OCI-LY3 (cell line): ENCODE data around the gene LTBP2.

Experiments
- H2AFZ ChIP-seq: fragments of 200-600, 300-600 bp; shearing (Covaris generic); 2 replicates; pipeline ENCODE4 v1.6.0; 2014; ENCODE audit warnings: antibody characterized with exemption, low read depth, low read length
- H3K27ac ChIP-seq: fragments of 200-600, 300-600 bp; sonication (generic); 2 replicates; pipeline ENCODE4 v1.5.1; 2014; ENCODE audit warnings: mild to moderate bottlenecking, low read length, moderate library complexity, mixed read lengths
- H3K27me3 ChIP-seq: fragments of 200-600, 300-600 bp; sonication (generic); 2 replicates; pipeline ENCODE4 v1.6.1; 2014; ENCODE audit warnings: low read depth, low read length, mixed read lengths
- H3K36me3 ChIP-seq: fragments of 200-600, 300-600 bp; sonication (generic); replicated peaks from 2 replicates; pipeline ENCODE3; 2014; ENCODE audit warnings: low read depth, low read length, mixed read lengths
- H3K4me1 ChIP-seq: fragments of 300-600, 200-600 bp; sonication (generic); 2 replicates; pipeline ENCODE4 v1.6.1; 2014; ENCODE audit warnings: low read length, mixed read lengths
- H3K4me2 ChIP-seq: fragments of 200-600, 300-600 bp; sonication (generic); 2 replicates; pipeline ENCODE4 v1.6.1; 2014; ENCODE audit warnings: low read length, mixed read lengths
- H3K4me3 ChIP-seq: fragments of 300-600, 200-600 bp; sonication (generic); 2 replicates; pipeline ENCODE4 v1.5.1; 2014; ENCODE audit warnings: antibody characterized with exemption, mild to moderate bottlenecking, low read length, moderate library complexity
- H3K79me2 ChIP-seq: fragments of 300-600, 200-600 bp; shearing (Covaris generic); 2 replicates; pipeline ENCODE4 v1.6.1; 2014; ENCODE audit warnings: mild to moderate bottlenecking, low read length, mixed read lengths
- H3K9ac ChIP-seq: fragments of 300-600, 200-600 bp; shearing (Covaris generic); 2 replicates; pipeline ENCODE4 v1.6.0; 2014; ENCODE audit warnings: mild to moderate bottlenecking, low read length, moderate library complexity
- H3K9me3 ChIP-seq: fragments of 200-600, 300-600 bp; shearing (Covaris generic); 2 replicates; pipeline ENCODE4 v1.6.1; 2014; ENCODE audit warnings: low read length, mixed read lengths; ENCODE audit not compliant: insufficient read depth
- H4K20me1 ChIP-seq: fragments of 200-600, 300-600 bp; sonication (generic); 2 replicates; pipeline ENCODE4 v1.6.1; 2016; ENCODE audit warnings: low read length, mixed read lengths; ENCODE audit not compliant: insufficient read depth
- EZH2phosphoT487 ChIP-seq: fragments of 200-600 bp; shearing (Covaris generic); IDR thresholded peaks from 2 replicates; pipeline ENCODE4 v1.6.1; 2018; ENCODE audit warnings: antibody characterized with exemption, mixed run types, low read depth
- TF ChIP-seq, protein P1 (sequence below): fragments of 200-600, 300-600 bp; sonication (generic); IDR thresholded peaks from 2 replicates; pipeline ENCODE4 v1.5.1; 2014; ENCODE audit warnings: antibody characterized with exemption, low read length, low read depth

LTBP2 gene

DNA sequence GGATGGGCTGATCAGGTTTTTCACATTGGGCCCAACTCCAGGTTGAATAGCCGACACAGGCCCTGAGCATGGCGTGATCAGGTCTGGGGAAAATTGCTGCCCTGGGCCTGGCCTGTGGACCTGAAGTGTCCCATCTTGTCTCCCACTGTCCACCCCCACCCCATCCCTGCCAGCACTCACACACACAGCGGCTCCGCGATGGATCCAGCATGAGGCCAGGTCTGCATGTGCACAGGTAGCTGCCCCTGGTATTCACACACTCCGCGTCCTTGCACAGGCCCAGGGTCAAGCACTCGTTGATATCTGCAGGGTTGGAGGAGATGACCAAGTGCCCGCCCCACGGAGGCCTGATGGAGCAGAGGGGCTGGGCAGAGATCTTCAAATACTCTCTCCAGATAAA is 79.8 kb downstream of the LTBP2 start:
- no peak for TF ChIP-seq EZH2phosphoT487
- TF ChIP-seq, protein P1, sequence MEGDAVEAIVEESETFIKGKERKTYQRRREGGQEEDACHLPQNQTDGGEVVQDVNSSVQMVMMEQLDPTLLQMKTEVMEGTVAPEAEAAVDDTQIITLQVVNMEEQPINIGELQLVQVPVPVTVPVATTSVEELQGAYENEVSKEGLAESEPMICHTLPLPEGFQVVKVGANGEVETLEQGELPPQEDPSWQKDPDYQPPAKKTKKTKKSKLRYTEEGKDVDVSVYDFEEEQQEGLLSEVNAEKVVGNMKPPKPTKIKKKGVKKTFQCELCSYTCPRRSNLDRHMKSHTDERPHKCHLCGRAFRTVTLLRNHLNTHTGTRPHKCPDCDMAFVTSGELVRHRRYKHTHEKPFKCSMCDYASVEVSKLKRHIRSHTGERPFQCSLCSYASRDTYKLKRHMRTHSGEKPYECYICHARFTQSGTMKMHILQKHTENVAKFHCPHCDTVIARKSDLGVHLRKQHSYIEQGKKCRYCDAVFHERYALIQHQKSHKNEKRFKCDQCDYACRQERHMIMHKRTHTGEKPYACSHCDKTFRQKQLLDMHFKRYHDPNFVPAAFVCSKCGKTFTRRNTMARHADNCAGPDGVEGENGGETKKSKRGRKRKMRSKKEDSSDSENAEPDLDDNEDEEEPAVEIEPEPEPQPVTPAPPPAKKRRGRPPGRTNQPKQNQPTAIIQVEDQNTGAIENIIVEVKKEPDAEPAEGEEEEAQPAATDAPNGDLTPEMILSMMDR, result no peak
- no peak overlapping the region for H2AFZ ChIP-seq

DNA sequence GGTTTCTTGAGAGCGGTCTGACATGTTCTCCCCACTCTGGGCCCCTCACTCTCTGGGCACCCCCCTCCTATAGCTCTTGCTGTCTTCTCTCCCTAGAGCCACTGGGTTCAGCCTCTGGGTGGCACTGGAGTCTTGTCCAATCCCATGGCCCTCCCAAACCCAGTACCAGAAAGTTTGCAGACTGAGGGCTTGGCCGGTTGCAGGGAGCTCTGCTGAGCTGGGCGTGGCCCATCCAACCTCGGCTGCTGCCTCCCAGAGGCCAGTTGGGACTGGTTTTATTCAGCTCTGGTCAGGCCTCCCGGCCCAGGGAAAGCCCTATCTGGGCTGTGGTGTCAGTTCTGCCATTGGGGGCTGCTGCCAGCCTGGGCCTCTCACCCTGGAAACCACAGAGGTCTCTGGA is 80.6 kb downstream of the LTBP2 start:
- no peaks in the 10 kb centered on the region for H3K9me3 ChIP-seq
- no peak overlapping the region for H3K9ac ChIP-seq
- H3K36me3 ChIP-seq, result no peaks in the 10 kb centered on the region
- H3K27me3 ChIP-seq, result 0 out of 2 replicates have a peak, but pooled peaks cover under 1% of the 10 kb centered on the region
- H3K4me3 ChIP-seq, result no peak overlapping the region
- no peak overlapping the region for H3K27ac ChIP-seq
- no peak overlapping the region for H2AFZ ChIP-seq
- H3K4me2 ChIP-seq, result no peak overlapping the region
- H3K79me2 ChIP-seq, result no peaks in the 10 kb centered on the region
- H3K4me1 ChIP-seq, result no peaks in the 10 kb centered on the region
- TF ChIP-seq, protein P1, result 0 out of 2 replicates have a peak, but pooled peaks have one; percentile 12
- no peak for TF ChIP-seq EZH2phosphoT487
- H4K20me1 ChIP-seq, result no peaks in the 10 kb centered on the region

More for the DNA sequence above, 79.8 kb downstream of the LTBP2 start:
- H3K36me3 ChIP-seq, result no peaks in the 10 kb centered on the region
- no peak overlapping the region for H3K9ac ChIP-seq
- H4K20me1 ChIP-seq, result no peaks in the 10 kb centered on the region
- H3K27ac ChIP-seq, result no peak overlapping the region
- H3K4me2 ChIP-seq, result no peak overlapping the region
- no peaks in the 10 kb centered on the region for H3K9me3 ChIP-seq
- H3K79me2 ChIP-seq, result no peaks in the 10 kb centered on the region
- no peaks in the 10 kb centered on the region for H3K27me3 ChIP-seq
- no peak overlapping the region for H3K4me3 ChIP-seq
- no peaks in the 10 kb centered on the region for H3K4me1 ChIP-seq

DNA sequence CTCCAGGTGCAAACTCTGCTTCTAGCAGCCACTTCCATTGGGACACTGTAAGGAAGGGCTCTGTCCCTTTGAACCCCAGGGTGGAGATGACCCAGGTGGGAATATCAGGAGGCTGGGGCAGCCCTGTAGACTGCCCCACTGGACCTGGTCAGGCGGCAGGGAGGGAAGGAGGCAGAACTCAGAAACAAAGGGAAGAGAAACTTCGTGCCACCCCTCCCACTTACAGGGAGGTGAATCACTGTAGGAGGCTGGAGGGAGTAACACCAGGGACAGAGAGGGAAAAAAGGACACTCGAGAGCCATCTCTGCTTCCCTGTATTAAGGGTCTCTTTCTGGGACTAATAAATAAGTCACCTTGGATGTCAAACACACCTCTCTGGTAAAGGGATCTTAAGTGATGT is 81.0 kb downstream of the LTBP2 start:
- no peak overlapping the region for H2AFZ ChIP-seq

DNA sequence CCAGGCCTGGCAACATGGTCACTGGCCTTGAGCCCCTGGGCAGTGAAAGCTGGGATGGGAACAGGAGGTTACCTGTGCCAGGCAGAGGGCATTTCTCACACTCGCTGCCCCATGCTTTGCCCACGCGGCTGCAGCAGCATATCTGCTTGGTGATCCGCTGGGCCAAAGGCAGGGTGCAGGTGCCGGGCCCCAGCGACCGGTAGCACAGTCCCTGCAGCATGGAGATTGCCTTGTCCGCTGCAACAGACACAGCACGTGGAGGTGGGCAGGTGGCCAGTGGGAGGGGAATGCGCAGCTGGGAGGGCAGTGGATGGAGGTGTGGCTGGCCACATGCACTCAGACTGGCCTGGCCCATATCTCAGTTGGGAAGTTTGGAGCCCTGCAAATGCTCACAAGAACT is 83.2 kb downstream of the LTBP2 start:
- Histone ChIP-seq H3K79me2 (no peaks in the 10 kb centered on the region), H3K4me3 (no peak overlapping the region), H3K27me3 (peaks cover 24% of the 10 kb centered on the region), H3K9ac (no peak overlapping the region), H4K20me1 (no peaks in the 10 kb centered on the region), H3K36me3 (no peaks in the 10 kb centered on the region), H3K27ac (no peak overlapping the region), H2AFZ (no peak overlapping the region), H3K4me2 (no peak overlapping the region), H3K9me3 (no peaks in the 10 kb centered on the region), H3K4me1 (peaks cover 11% of the 10 kb centered on the region)
- TF ChIP-seq, protein P1, result no peak
- TF ChIP-seq EZH2phosphoT487, result no peak

More for the DNA sequence above, 81.0 kb downstream of the LTBP2 start:
- no peak overlapping the region for H3K4me2 ChIP-seq
- H3K9me3 ChIP-seq, result no peaks in the 10 kb centered on the region
- H3K27ac ChIP-seq, result no peak overlapping the region
- TF ChIP-seq, protein P1, result no peak
- no peak for TF ChIP-seq EZH2phosphoT487
- peaks cover 5% of the 10 kb centered on the region; the same call in 1 of the 2 replicates for H3K27me3 ChIP-seq
- H3K4me1 ChIP-seq, result peaks cover under 1% of the 10 kb centered on the region; the same call in 1 of the 2 replicates
- H4K20me1 ChIP-seq, result no peaks in the 10 kb centered on the region
- H3K36me3 ChIP-seq, result no peaks in the 10 kb centered on the region
- H3K79me2 ChIP-seq, result no peaks in the 10 kb centered on the region
- no peak overlapping the region for H3K4me3 ChIP-seq
- H3K9ac ChIP-seq, result no peak overlapping the region
